ENCODE data around the gene DOCK1.

Gene DOCK1

DNA sequence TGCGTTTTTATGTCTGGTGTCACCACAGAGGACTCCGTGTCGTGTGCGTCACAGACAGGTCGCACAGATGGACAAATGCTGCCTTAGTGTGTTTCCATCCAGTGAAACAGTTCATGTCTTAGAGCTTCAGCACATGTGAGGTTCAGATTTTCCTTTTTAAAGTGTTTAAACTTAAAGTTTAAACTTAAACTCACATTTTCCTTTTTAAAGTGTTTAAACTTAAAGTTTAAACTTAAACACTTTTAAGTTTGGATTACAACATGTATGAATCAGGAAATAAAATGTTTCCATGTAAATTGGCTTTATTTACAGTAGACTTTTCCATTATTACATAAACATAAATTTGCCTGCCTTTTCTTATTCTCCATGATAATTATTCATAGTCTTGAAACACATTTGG, 223.9 kb downstream of the DOCK1 start:
- H3K4me3 ChIP-seq (ENCODE audit: low read depth, low read length) = no peak overlapping the region

DNA sequence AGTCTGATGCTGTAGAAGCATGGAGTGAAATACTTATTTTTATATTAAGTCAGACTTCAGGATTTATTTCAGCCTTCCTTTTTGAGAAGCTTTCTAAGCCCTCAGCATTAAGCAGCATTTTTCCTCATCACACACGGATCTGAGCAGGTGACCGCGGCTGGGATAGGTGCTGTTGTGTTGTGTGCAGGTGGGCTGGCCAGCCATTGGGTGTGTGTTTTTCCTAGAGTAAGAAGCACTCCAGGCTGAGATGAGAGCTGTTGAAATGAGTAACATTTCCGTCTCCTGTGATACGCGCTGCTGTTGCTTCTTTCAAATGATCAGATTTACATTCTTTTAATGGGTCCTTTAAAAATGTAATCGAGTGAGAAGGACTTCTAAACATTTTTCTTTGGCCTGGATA, 227.2 kb downstream of the DOCK1 start:
- no peak overlapping the region for H3K4me3 ChIP-seq (ENCODE audit: low read depth, low read length)

DNA sequence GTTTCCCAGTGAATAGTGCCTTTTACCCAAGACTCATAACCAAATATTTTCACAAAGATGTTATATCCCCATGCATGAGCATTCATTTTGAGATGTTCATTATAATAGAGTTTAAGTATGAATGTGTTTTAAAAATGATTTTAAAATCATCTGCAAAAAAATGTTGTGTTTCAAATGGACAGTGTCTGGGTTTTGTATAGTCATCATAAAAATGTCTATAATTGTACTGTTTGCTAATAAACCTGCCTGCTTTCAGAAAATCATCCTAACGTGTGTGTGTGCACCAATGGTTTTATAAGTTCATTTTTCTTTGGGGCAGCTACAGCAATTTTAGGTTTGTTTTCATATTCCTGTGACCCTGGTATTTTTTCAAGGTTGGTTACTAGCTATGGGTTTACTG, 228.0 kb downstream of the DOCK1 start:
- H3K4me3 ChIP-seq (ENCODE audit: low read depth, low read length) = no peak overlapping the region

DNA sequence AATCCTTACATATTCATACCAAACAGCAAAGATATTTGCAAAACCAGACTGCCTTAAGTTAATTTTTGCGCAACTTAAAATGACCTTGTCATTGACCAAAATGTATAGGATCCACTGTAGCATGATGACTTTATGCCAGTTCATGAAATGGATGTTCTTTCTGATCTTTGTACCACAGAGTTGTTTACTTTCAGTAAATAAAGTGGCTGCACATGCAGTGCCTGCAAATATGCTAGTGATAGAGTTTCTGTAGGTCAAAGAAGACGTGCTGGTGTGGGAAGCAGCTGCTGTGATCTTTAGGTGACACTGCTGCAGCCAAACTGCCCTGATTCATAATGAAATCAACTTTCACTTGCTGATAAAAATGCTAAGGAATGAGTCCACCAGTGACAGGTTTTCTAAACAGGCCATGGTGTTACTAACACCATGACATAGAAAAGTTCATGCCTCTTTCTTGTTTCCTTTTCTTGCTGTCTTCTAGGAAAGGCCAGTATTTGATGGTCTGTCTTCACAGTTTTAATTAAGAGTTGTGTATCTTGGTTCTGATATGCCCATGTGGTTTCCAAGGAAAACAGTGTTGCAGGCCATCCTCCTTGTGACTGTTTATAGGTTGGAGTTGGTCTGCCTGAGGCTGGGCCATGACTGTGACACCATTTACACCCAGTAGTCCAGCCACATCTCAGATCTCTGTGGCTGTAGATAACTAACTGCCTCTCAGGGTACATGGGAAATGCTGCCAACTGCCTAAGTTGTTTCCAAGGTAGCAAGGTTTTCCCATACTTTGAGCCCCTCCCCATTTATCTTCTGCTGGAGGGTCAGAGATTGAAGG, 228.7 kb downstream of the DOCK1 start:
- no peak overlapping the region for H3K4me3 ChIP-seq (ENCODE audit: low read depth, low read length)

DNA sequence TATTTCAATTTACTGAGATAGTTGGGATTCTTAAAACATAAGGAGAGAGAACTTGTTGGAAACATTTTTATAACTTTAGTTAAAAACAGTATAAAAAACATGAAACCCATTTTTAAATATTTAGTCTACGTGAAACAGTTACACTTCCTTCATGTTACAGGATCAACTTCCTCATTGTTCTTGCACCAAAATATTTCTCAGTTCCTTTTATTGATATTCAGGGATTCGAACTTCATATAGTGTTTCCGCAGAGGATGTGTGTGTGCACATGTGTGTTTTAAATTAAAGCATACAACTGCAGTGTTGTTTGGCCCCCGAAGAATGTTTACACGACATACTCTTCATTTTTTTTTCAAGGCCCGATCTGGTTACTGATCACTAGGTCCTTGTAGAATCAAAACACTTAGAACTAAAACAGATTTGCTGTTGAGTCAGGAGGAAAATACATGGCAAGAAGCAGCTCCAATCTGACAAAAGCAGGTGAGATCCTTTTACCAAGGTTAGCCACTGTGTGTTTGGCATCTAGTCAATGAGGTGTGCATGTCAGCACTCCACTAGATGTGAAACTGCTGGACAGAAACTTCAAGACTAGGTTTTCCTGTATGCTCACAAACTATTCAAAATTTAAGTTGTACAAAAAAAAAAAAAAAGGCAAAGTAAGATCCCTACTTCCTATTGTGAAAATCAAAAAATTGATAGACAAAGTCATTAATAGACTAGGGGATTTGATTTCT, 230.8 kb downstream of the DOCK1 start:
- no peak overlapping the region for H3K4me3 ChIP-seq (ENCODE audit: low read depth, low read length)

DNA sequence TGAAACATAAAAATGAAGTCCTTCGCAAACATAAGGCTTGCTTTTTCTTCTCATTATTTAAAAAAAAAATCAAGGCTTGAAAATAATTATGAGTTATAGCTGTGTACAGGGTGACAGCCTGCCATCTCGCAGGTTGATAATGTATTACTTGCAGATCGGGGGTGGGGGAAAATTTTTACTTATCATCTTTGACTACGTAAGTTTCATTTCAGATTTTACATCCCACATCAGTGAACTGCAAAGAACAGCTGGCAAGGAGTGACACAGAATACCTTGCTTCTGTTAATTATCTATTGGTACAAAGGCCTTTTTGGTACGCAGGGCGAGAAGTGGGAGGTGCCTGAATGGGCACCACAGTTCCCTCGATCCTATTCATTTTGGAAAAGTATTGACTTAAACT, 232.2 kb downstream of the DOCK1 start:
- no peak overlapping the region for H3K4me3 ChIP-seq (ENCODE audit: low read depth, low read length)

DNA sequence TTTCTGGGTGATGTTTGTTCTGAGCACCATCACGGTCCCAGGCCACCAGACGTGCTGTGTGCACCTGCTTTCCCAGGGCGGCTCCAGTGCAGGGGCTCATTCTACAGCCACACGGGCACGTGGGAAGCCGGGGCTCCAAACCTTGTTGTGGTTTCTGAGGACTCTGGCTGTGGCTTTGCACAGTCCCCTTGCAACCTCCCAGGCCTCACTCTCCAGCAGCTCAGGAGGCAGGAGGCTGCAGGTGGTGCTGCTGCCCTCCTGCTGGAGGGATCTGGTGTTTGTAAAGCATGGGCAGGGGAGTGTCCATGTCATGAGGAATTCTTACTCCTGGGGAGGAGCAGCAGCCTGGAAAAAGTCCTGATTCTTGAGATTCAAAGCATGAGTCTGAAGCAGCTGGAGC, 236.9 kb downstream of the DOCK1 start:
- H3K4me3 ChIP-seq (ENCODE audit: low read depth, low read length) = no peak overlapping the region

DNA sequence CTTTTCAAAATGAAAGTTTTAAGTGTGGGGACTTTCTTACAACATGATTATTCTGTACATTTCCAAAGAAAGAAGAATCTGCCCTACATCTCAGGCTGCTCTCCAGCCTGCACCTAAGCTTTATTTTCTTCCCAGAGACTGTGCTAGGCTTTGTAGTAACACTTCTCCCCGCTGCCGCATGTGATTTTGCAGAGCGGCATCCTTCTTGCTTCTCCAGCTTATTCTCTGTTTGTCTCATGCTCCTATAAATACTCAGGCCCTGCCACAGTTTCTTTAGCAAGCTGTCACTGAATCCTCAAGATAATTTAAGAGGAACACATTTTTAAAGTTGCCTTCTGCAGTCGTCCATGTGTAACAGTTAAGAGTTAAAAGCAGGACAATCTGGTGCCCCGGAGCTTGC, 237.6 kb downstream of the DOCK1 start:
- no peak overlapping the region for H3K4me3 ChIP-seq (ENCODE audit: low read depth, low read length)

DNA sequence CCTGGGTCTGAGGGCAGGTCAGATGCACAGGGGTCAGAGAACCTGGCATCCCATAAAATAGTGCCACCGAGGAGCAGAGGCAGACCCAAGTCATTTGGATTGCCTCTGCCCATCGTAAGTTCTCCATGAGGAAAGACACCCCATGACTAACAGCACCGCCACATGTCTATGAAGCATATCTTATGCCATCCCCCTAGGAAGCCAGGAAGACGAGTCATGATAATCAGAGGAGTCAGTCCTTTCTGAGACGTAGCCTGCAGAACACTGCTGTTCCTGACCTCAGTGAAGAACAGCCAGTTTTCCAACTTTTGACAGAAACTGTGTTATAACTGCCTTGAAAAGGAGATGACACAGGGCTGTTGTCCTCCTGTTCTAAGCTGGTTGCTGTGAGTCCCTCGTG, 239.9 kb downstream of the DOCK1 start:
- no peak overlapping the region for H3K4me3 ChIP-seq (ENCODE audit: low read depth, low read length)

DNA sequence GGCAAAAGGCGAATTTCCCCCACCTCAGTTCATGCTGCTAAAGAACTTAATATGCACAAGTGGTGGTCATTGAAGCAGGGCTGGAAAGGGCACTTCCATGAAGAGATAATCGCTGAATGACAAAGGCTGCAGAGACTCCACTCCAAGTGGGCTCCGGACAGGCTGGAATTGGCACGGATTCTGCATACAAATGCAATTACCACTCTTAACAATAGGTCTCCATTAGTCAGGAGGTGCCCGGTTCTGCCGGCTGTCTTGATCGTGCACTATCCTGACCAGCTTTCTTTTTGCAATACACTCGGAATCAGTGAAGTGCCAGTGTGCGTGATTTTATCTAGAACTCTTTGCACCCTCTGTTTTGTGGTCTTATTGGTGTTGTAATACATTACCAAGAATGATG, 241.4 kb downstream of the DOCK1 start:
- H3K4me3 ChIP-seq (ENCODE audit: low read depth, low read length) = no peak overlapping the region

DNA sequence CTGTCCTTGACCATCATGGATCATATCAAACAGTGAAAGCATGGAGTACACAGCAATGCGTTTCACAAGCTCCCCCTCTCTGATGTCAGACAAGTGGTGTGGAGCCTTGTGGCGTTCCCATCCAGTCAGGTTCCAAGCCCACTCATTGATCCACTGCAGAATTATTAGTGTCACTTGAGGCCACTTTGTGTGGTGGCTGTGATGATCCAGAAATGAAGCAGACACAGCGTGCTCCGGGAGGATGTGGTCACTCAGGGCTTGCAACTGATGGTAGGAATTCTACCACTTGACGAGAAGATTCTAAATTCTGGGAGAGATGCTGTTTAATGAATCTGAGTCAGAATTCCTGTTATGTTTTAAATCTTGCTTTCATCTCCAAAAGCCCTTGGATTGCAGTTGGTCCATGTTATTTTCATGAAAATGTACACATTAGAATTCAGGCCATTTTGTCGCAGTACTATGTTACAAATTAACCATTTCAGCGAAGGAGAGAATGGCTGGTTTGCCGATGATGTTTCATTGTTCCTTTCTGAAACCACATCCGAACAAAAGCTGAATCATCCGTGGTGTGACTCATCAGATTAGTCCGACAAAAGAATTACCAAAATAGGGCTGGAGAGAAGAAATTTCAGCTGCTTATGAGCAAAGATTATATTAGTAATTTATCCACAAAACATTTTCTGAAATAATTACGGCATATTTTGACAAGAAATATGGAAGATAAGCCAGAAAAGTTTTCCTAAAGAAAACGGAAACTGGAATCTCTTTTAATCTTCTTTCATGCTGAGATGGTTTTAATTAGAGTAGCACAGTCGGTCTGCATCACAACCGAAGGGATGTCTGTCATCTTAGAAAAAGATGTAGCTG, 243.1 kb downstream of the DOCK1 start:
- no peak overlapping the region for H3K4me3 ChIP-seq (ENCODE audit: low read depth, low read length)

DNA sequence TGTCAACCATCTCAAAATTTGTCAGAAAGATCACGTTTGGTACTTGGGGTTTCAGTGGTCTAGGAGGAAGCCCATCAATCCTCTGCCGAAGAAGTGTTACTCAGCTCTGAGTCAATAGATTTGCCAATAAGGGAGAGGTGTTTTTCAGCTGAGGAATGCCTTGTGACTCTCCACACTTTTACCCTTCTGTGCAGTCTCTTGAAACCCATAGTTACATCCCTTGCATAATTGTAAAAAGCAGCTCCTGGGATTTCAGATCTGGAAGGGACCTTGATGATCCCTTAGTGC, 243.6 kb downstream of the DOCK1 start:
- H3K4me3 ChIP-seq (ENCODE audit: low read depth, low read length) = no peak overlapping the region

DNA sequence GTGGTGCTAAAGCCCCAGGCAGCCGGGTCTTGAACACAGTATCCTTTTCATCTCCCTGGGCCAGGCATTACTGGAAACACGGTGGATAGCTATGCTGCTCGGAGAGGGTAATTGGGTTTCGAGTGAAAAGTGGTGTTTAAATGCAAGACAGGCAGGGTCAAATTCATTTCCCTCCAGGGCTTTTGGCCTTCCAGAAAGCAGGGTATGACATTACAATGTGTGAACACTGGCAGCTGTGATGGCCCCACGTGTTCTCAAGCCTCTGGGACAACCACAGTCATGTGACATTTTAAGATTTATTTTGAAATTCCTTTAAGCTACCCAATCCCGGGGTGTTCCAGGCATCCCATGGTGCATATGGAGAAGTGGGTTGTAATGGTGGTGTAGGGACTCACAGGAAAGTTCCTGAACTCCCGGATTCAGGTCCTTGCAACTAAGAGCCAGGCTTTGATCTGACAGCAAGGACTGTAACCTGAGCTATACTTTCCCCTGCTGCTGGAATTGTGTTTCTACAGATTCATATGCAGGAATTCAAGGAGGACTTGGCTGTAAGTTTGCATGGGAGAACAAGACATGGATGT, 244.4 kb downstream of the DOCK1 start:
- H3K4me3 ChIP-seq (ENCODE audit: low read depth, low read length) = no peak overlapping the region

DNA sequence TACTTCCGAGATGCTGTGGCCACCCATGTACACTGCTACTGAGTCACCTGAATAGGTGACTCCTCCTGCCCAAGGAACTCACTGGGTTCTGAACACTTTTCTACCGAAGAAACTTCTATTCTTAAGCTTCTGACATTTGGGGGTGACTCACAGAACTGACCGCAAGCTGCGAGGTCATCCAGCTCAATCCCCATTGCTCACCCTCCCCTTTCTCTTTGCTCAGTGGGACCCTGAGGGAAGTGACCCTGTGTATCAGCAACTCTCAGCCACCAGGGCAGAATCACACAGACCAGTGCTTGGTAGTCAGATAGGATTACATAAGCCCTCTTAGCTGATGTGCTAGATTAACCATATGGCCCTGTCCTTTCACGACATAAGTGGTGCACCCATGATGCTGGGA, 244.9 kb downstream of the DOCK1 start:
- no peak overlapping the region for H3K4me3 ChIP-seq (ENCODE audit: low read depth, low read length)

DNA sequence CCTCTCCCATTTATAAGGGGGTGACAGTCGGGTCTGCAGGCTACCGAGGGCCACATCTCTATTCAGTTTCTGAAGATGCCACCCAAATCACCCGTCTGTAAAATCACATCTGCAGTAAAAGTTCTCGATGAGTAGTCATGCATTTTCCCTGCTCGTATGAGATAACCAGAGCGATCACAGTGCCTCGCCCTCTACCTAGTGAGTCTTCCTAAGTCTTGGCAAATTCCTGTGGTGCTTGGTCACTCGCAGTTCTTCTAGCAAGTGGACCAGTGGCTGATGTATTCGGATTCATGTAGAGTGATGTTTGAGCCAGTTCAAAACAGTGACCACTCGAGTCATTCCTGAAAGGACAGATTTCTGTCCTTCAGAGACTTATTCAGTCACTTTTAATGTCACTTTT, 246.3 kb downstream of the DOCK1 start:
- H3K4me3 ChIP-seq (ENCODE audit: low read depth, low read length) = no peak overlapping the region

DNA sequence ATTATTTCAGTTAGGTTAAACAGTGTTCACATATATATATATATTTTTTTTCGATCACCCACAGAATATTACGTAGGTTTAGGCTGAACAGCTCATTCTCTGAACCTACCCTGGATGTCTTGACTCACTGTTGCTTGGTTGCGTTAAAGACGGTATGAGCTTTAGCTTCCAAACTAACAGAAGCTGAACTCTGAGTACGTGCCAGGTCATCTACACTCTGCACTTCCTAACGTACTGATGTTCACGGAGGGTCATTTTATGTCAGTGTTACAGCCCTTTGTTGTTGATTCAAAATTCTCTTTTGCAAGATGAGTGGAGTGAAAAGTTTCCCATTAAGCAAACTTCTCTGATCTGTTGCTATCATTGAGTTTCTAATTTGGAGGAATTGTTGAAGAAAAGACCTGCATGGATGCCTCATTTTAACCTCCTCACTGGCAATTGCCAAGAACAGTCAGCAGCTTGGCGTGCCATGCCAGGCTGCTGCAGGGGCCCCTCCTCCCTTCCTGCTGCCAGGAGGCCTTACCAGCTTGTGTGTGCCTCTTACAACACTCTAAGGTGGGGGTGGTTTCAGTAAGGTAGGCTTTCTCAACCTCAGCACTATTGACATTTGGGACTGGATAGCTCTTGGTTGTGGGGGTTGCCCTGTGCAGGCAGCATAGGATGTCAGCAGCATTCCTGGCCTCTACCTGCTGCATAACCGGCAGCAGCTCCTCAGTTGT, 246.9 kb downstream of the DOCK1 start:
- no peak overlapping the region for H3K4me3 ChIP-seq (ENCODE audit: low read depth, low read length)

DNA sequence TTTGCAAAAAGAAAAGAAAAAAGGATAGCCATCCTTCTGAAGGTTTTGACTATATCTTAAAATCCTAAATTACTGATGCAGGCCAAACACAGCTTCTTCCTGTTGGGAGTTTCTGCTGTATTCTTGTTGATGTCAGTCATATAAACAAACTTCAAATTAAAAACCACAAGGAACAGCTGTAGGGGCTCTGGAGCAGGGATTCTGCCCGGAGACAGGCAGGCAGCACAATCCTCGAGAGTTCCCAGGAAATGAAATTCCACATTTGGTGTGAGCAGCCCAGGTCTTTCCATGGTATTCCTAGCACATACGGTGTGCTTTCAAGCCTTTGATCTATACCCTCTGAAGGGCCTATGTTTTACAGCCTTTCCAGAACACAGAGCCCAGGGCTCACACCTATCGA, 248.0 kb downstream of the DOCK1 start:
- H3K4me3 ChIP-seq (ENCODE audit: low read depth, low read length) = no peak overlapping the region

DNA sequence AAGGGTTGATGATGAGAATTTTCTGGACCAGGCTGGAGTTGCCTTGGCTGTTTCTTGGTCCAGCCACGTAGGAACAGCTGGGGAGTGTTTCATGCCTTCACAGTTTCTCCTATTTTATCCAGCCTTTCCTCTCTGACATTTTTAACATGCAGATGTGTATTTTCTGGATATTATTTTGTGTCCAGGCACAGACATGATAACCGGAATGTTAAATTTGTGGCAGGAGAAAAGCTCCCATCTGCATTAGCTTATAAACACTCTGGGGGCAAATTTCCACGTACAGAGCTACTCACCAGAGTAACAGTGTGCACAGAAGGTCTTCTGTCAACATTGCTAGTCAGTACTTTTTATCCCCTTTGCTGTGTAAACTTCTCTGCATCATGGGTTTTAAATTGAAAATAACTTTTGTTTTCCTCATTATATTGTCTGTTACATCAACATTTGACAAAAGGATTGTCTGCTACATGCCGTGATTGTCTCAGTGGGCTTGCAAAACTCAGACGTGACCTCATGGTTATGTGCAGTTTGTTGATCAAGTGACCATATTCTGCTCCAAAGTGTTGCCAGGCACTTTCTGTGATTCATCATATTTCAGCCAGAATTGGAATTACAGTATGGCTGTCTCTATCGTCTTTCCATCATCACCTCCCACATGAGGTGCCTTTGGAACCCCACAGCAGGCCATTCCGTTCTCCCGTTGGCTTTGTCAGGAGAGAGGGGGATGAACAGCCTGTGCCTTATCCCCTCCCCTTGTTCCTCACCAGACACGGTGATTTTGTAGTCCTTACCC, 249.8 kb downstream of the DOCK1 start:
- H3K4me3 ChIP-seq (ENCODE audit: low read depth, low read length) = no peak overlapping the region

DNA sequence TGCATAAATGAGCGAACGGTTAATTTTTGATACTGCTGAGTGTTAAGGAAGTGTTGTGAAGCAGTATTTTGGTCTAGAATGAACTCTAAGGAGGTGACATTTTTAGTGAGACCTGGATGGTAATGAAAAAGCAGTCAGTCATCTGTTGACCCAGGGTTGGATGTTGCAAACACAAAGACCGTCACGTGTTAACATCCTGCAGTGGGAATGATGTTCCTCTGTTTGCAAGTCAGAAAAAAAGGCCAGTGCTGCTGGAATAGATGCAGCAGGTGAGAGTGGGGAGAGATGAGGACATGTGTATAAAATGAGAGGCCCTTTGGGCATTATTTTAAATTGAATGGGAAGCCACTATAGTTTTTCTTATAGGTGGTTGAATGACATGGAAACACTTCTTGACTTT, 251.9 kb downstream of the DOCK1 start:
- no peak overlapping the region for H3K4me3 ChIP-seq (ENCODE audit: low read depth, low read length)

Measured in iPS-11a (cell line).